H1 (cell line): Measurements from ENCODE around the gene MYO16.

Experiments
- ATF2 ChIP-seq: IDR thresholded peaks from 2 replicates; pipeline ENCODE4 v1.6.1; 2012; ENCODE audit warnings: low read length, inconsistent platforms
- CEBPB ChIP-seq: IDR thresholded peaks from 2 replicates; pipeline ENCODE4 v1.6.1; 2012; ENCODE audit warnings: low read depth, low read length
- CTCF ChIP-seq, 3 experiments: IDR thresholded peaks; 1 replicate in 2 of 3; 2 replicates in 1 of 3; pipeline versions ENCODE4 v1.5.1 to v1.6.1; 2011; ENCODE audit warnings: low read length in 3 of 3, mild to moderate bottlenecking in 3 of 3, inconsistent platforms in 2 of 3, low read depth in 1 of 3, moderate library complexity in 1 of 3; ENCODE audit not compliant: insufficient read depth in 1 of 3; ENCODE audit errors: control extremely low read depth in 1 of 3
- MAFK ChIP-seq: IDR thresholded peaks from 2 replicates; pipeline ENCODE4 v1.6.1; 2012; ENCODE audit warnings: low read depth, mild to moderate bottlenecking, improper control_type of control experiment, low read length
- MAX ChIP-seq: IDR thresholded peaks from 2 replicates; pipeline ENCODE4 v1.6.1; 2012; ENCODE audit warnings: inconsistent platforms
- POLR2A ChIP-seq, 2 experiments: IDR thresholded peaks; 1 replicate in 1 of 2; 2 replicates in 1 of 2; pipeline ENCODE4 v1.6.1; 2011; ENCODE audit warnings: low read depth in 2 of 2, low read length in 2 of 2, mild to moderate bottlenecking in 2 of 2; ENCODE audit errors: control extremely low read depth in 1 of 2
- POLR2AphosphoS5 ChIP-seq: IDR thresholded peaks from 2 replicates; pipeline ENCODE4 v1.6.1; 2011; ENCODE audit warnings: low read depth, low read length
- YY1 ChIP-seq: IDR thresholded peaks from 2 replicates; pipeline ENCODE4 v1.6.1; 2011; ENCODE audit warnings: low read depth, mild to moderate bottlenecking, low read length
- ZNF274 ChIP-seq: IDR thresholded peaks from 2 replicates; pipeline ENCODE4 v1.7.0; 2012; ENCODE audit warnings: low read length, borderline replicate concordance; ENCODE audit errors: extremely low read depth

DNA sequence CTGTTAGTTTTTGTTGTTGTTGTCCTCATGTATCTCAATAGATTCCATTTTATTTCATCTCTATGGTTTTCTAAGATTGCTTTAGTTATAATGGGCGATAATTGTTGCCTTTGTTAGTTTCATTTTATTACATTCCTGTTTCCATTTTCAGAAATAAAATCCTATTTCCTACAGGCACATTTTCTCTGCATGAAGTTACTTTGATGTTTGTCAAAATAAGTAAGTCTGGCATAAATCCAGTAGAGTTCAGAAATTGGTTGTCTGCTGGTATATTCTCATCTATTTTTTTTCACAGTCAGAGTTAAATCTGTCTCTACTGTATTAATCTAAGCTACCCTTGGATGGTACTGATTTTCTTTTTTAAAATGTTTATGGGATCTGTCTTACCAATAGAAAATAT lies 204.1 kb downstream of the MYO16 start:
- TF ChIP-seq POLR2A (IDR thresholded peaks at IDR 0.05; ENCODE audit: control extremely low read depth in 1 of 2, low read depth in 2 of 2, low read length in 2 of 2) (no peak), MAX (no peak), MAFK (no peak), POLR2AphosphoS5 (no peak), CTCF (IDR thresholded peaks at IDR 0.05; ENCODE audit: control extremely low read depth in 1 of 3, insufficient read depth in 1 of 3, low read depth in 1 of 3, low read length in 3 of 3) (no peak), YY1 (no peak), CEBPB (no peak), ATF2 (no peak), ZNF274 (no peak)
